DOHH2 (cell line): Measurements from ENCODE around the gene HSPBP1.

Experiments
- H3F3A ChIP-seq: fragments of 200-600 bp; sonication (generic), shearing (Covaris generic); 2 replicates; pipeline ENCODE4 v1.6.0; 2016; ENCODE audit warnings: antibody characterized with exemption, mild to moderate bottlenecking; ENCODE audit not compliant: control insufficient read depth, insufficient read depth
- H3K27ac ChIP-seq: fragments of 200-600 bp; sonication (generic); 2 replicates; pipeline ENCODE4 v1.5.1; 2014; ENCODE audit warnings: low read depth, mild to moderate bottlenecking, low read length, moderate library complexity
- H3K27me3 ChIP-seq: fragments of 200-600 bp; sonication (generic); 2 replicates; pipeline ENCODE4 v1.6.1; 2014; ENCODE audit warnings: mild to moderate bottlenecking, low read length, mixed read lengths; ENCODE audit not compliant: control insufficient read depth
- H3K36me3 ChIP-seq: fragments of 200-600 bp; sonication (generic); 2 replicates; pipeline ENCODE4 v1.6.1; 2014; ENCODE audit warnings: mild to moderate bottlenecking, low read length, moderate library complexity, mixed read lengths; ENCODE audit not compliant: control insufficient read depth
- H3K4me1 ChIP-seq: fragments of 200-600 bp; sonication (generic); 2 replicates; pipeline ENCODE4 v1.6.1; 2014; ENCODE audit warnings: mild to moderate bottlenecking, low read length, mixed read lengths; ENCODE audit not compliant: control insufficient read depth
- H3K4me2 ChIP-seq: fragments of 200-600 bp; sonication (generic); 2 replicates; pipeline ENCODE4 v1.6.0; 2014; ENCODE audit warnings: mild to moderate bottlenecking, low read length, moderate library complexity
- H3K4me3 ChIP-seq: fragments of 200-600 bp; sonication (generic); 2 replicates; pipeline ENCODE4 v1.5.1; 2014; ENCODE audit warnings: mild to moderate bottlenecking, low read length, mixed read lengths
- H3K79me2 ChIP-seq: fragments of 200-600 bp; sonication (generic); 2 replicates; pipeline ENCODE4 v1.6.1; 2014; ENCODE audit warnings: mild to moderate bottlenecking, low read length, mixed read lengths; ENCODE audit not compliant: control insufficient read depth
- H3K9me2 ChIP-seq: fragments of 200-600 bp; sonication (generic); replicated peaks from 2 replicates; pipeline ENCODE4 v1.6.1; 2014; ENCODE audit warnings: mild to moderate bottlenecking, low read length, mixed read lengths; ENCODE audit not compliant: control insufficient read depth
- H3K9me3 ChIP-seq: fragments of 200-600 bp; sonication (generic); 2 replicates; pipeline ENCODE4 v1.6.1; 2014; ENCODE audit warnings: antibody characterized with exemption, low read length, mixed read lengths; ENCODE audit not compliant: control insufficient read depth, insufficient read depth
- H4K20me1 ChIP-seq: fragments of 200-600 bp; sonication (generic); 2 replicates; pipeline ENCODE4 v1.6.0; 2014; ENCODE audit warnings: low read depth, mild to moderate bottlenecking, antibody characterized with exemption, low read length, moderate library complexity; ENCODE audit not compliant: control insufficient read depth, insufficient read depth
- EZH2phosphoT487 ChIP-seq: fragments of 200-600 bp; sonication (generic); IDR thresholded peaks from 2 replicates; pipeline ENCODE4 v1.6.1; 2017; ENCODE audit warnings: borderline replicate concordance, mild to moderate bottlenecking, antibody characterized with exemption, low read length, moderate library complexity, mixed read lengths
- TF ChIP-seq, protein P1 (sequence below): fragments of 200-600 bp; sonication (generic); IDR thresholded peaks from one replicate; pipeline ENCODE4 v1.5.1; 2014; ENCODE audit warnings: antibody characterized with exemption, mild to moderate bottlenecking, low read depth, low read length; ENCODE audit not compliant: poor library complexity, severe bottlenecking

HSPBP1 gene

DNA sequence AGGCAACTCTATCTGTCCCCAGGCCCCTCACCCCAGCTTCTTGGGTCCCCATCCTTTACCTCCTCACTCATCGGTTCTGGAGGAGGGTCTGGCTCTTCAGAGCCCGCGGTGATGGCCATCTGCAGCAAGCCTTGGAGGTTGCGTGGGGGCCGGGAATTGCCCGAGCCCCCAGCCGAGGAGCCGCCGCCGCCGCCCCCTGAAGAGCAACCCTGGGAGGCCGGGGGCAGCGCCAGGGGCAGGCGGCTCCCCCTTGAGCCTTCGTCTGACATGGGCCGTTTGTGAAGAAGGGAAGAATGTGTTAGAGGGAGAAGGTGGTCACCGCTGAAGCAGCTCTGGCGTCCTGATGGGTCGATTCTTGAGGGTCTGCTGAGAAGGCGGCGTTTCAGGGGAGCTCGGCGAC lies 570 bp downstream of the HSPBP1 start:
- Histone ChIP-seq H3K27ac (peak overlapping the region; percentile 67), H3K36me3 (peaks cover 24% of the 10 kb centered on the region), H3F3A (peaks cover 28% of the 10 kb centered on the region), H3K27me3 (peaks cover 3% of the 10 kb centered on the region; the same call in 1 of the 2 replicates), H3K9me3 (no peaks in the 10 kb centered on the region), H3K9me2 (no peaks in the 10 kb centered on the region), H4K20me1 (0 out of 2 replicates have a peak, but pooled peaks cover 9% of the 10 kb centered on the region), H3K4me3 (peak overlapping the region; percentile 81), H3K4me2 (peak overlapping the region; percentile 75), H3K79me2 (peaks cover 14% of the 10 kb centered on the region), H3K4me1 (peaks cover 73% of the 10 kb centered on the region)
- TF ChIP-seq, protein P1, sequence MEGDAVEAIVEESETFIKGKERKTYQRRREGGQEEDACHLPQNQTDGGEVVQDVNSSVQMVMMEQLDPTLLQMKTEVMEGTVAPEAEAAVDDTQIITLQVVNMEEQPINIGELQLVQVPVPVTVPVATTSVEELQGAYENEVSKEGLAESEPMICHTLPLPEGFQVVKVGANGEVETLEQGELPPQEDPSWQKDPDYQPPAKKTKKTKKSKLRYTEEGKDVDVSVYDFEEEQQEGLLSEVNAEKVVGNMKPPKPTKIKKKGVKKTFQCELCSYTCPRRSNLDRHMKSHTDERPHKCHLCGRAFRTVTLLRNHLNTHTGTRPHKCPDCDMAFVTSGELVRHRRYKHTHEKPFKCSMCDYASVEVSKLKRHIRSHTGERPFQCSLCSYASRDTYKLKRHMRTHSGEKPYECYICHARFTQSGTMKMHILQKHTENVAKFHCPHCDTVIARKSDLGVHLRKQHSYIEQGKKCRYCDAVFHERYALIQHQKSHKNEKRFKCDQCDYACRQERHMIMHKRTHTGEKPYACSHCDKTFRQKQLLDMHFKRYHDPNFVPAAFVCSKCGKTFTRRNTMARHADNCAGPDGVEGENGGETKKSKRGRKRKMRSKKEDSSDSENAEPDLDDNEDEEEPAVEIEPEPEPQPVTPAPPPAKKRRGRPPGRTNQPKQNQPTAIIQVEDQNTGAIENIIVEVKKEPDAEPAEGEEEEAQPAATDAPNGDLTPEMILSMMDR = no peak
- no peak for TF ChIP-seq EZH2phosphoT487

DNA sequence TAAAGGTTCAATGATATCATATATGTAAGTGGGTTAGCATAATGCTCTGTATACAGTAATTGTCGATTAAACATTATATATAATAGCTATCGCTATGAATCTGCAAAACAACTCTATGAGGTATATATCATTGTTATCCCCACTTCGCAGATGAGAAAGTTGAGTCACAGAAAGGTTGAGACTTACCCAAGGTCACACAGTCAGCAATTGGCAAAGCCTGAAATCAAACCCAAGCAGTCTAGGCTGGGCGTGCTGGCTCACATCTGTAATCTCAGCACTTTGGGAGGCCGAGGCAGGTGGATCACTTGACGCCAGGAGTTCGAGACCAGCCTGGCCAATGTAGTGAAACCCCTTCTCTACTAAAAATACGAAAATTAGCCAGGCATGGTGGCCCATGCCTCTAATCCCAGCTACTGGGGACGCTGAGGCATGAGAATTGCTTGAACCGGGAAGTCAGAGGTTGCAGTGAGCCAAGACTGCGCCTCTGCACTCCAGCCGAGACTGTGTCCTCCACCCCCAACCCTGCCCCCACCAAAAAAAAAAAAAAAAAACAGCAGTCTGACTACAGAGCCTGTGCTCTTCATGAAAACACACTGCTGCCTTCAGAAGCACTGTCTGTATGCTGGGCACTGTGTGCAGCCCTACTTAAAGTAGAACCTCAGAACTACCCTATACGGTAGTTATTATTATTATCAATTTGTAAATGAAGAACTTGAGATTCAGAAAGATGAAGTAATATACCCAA lies 1.3 kb downstream of the HSPBP1 start:
- 0 out of 2 replicates have a peak, but pooled peaks cover 9% of the 10 kb centered on the region for H4K20me1 ChIP-seq
- H3K27ac ChIP-seq = no peak overlapping the region
- no peaks in the 10 kb centered on the region for H3K9me2 ChIP-seq
- peaks cover 3% of the 10 kb centered on the region; the same call in 1 of the 2 replicates for H3K27me3 ChIP-seq
- no peaks in the 10 kb centered on the region for H3K9me3 ChIP-seq
- H3K4me2 ChIP-seq = peak overlapping the region; percentile 75
- peaks cover 28% of the 10 kb centered on the region for H3F3A ChIP-seq
- peaks cover 14% of the 10 kb centered on the region for H3K79me2 ChIP-seq
- H3K4me3 ChIP-seq = peak overlapping the region; percentile 81
- peaks cover 29% of the 10 kb centered on the region for H3K36me3 ChIP-seq
- TF ChIP-seq, protein P1 = no peak
- H3K4me1 ChIP-seq = peaks cover 72% of the 10 kb centered on the region

DNA sequence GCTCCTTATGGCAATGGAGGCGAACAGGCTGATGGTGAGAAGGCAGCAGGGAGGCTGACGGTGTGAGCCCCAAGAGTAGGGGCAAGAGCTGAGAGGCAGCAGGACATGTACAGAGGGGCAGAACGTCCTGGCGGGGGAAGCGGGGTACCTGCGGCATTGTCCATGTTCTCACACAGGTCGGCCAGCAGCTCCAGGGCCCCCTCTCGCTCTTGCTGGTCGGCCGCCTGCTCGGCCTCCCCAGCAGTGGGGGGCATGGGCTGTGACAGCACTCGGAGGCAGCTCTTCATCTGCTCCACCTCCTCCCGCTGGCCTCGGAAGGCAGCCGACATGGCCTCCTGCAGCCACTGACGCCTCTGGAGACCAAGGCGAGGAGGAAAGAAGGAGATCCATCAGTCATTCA lies 2.4 kb downstream of the HSPBP1 start:
- Histone ChIP-seq H3K4me2 (peak overlapping the region; percentile 92), H3K79me2 (peaks cover 14% of the 10 kb centered on the region), H4K20me1 (0 out of 2 replicates have a peak, but pooled peaks cover 9% of the 10 kb centered on the region), H3K4me3 (peak overlapping the region; percentile 72), H3K36me3 (peaks cover 29% of the 10 kb centered on the region), H3K4me1 (peaks cover 67% of the 10 kb centered on the region), H3K27me3 (no peaks in the 10 kb centered on the region; the same call in 1 of the 2 replicates), H3K9me2 (no peaks in the 10 kb centered on the region), H3K9me3 (no peaks in the 10 kb centered on the region), H3K27ac (peak overlapping the region; percentile 94), H3F3A (peaks cover 28% of the 10 kb centered on the region)
- TF ChIP-seq EZH2phosphoT487 = no peak
- TF ChIP-seq, protein P1 = no peak
